DMS79 treated with DMSO at 0.1 percent for 48 hours (cell line): ENCODE data around the gene ZNRD2.

Experiments
- DNase-seq: peaks from one replicate; lab custom pipeline; 2025; lab: John Stamatoyannopoulos, UW

The ZNRD2 gene

DNA sequence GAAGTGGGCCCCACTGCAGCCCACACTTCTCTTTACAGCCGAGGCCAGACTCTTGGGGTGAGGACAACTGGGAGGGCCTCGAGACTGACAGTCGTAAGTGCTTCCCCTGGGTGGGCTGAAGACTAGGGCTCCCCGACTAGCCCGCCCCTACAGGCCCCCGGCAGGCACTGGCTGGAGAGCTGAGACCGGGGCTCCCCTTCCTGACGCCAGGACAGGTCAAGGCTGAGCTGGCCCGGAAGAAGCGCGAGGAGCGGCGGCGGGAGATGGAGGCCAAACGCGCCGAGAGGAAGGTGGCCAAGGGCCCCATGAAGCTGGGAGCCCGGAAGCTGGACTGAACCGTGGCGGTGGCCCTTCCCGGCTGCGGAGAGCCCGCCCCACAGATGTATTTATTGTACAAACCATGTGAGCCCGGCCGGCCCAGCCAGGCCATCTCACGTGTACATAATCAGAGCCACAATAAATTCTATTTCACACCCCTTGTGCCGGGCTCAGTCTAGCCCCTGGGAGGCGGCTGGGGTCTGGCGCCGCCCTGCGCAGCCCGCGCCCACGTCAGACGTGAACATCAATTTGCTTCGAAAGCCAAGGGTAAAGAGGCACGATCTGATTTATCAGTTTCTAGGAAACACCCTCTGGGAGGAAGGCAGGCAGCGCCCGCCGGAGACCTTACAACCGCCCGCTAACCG, 31.9 kb upstream of the ZNRD2 start:
- no peak for DNase-seq

GRCh38 chr11:65538915-65539743, 31.1 kb upstream of the ZNRD2 start:
- DNase-seq: no peak

- DNase-seq: no peak
Measured at GRCh38 chr11:65539744-65540289, 30.5 kb upstream of the ZNRD2 start.

GRCh38 chr11:65540290-65541092, 29.8 kb upstream of the ZNRD2 start:
- DNase-seq: peak; percentile 29

GRCh38 chr11:65541093-65541982, 28.9 kb upstream of the ZNRD2 start:
- no peak for DNase-seq

DNA sequence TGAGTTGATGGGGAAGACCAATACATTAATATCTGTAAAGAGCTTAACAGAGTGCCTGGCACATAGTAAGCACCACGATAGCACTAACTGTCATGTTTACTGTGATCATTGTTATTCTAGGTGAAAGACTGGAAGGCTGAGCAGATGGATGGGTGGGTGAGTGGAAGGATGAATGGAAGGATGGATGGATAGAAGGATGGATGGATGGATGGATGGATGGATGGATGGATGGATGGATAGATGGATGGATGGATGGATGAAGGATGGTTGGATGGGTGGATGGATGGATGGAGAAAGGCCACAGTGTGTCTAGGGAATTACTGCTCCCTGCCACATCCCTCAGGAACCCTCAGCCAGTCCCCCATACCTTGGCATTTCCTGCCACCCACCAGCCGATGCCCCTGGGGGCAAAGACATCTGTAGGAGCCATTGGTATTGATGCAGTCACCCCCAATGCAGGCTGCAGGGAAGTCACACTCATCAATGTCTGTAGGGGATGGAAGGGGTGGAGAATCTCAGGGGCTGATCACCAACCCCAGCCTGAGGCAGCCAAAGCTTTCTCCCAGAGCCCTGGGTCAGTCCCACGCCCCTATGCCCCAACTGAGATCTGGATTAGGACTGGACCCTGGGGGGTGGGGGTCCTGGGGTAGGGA, 27.4 kb upstream of the ZNRD2 start:
- DNase-seq: no peak

GRCh38 chr11:65545853-65546216, 24.4 kb upstream of the ZNRD2 start:
- no peak for DNase-seq

GRCh38 chr11:65546217-65546958, 23.9 kb upstream of the ZNRD2 start:
- DNase-seq: peak; percentile 83

DNA sequence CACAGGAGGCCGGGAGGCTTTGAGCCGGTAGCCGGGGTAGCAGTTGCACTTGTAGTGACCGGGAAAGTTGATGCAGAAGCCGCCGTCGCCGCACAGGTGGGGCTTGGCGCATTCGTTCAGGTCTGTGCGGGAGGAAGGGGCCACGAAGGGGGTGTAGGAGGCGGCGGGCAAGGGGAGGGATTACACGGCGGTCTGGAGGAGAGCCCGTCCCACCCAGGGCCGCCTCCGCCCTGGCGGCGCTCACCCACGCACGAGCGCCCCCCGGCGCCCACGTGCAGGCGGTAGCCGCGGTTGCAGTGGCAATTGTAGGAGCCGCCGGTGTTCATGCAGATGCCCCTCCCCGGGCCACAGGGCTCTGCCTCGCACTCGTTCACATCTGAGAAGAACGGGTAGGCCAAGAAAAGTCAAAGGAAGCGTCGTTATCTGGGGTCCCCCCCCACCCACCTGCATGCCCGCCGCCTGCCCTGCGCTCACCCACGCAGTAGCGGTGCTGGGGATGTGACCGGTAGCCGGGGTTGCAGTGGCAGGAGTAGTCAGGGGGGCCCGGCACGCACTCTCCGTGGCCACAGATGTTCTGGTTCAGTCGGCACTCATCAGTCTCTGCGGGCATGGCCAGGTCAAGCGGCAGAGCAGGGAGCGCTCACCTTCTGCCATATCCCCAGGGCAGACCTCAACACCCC, 22.7 kb upstream of the ZNRD2 start:
- DNase-seq: no peak

DNA sequence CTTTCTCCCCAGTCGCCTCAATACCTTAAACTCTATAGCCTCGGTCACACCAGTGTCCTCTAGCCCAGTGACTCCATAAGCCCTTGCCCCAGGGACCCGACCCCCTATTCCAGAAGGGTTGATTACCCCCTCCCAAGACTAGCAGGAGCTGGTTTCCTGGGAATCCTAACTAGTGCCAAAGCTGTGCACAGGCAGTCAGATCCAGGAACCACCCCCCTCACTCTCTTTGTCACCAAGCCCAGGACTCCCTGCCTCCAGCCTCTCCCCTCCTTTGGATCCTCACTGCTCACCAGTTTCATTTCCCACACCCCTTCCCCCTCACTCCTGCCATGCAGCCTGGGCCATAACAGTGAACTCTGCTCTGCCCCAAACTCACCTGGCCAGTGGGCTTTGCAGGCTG, 21.9 kb upstream of the ZNRD2 start:
- no peak for DNase-seq

- no peak for DNase-seq
Measured at GRCh38 chr11:65549096-65549495, 21.2 kb upstream of the ZNRD2 start.

DNA sequence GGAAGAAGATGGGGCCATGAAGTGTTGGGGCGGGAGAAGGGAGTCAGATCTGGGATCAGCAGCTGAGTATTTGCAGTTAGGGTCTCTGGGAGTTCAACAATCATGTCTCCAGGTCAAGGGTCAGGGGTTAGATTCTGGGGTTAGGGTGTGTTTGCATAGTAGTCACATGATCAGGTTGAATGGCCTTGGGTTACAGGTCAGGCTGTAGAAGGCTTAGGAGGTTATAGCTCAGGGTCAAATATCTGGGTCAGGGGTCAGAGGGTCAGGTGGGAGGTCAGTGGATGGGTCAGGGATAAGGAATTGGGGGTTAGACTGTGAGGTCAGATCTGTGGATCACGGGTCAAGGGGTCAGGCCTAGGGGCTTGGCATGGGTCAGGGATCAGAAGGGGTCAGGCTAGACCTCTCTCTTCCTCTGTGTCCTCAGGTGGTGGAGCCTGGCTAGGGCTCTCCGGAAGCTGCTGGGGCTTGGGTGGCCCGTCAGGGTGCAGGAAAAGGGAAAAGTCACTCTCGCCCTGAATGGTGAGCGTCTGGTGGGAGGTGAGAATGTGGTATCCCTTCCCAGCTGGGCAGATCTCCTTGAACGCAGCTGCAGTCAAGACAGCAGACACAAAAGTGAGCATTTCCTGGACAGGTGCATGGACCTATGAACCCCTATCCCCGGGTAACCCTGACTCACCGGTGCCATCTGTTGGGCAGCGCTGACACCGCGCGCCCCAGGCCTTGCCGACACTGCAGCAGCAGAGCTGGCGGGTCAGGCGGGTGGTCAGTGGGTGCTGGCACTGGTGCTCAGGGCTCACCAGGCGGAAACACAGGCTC, 18.5 kb upstream of the ZNRD2 start:
- peak; percentile 67 for DNase-seq

DNA sequence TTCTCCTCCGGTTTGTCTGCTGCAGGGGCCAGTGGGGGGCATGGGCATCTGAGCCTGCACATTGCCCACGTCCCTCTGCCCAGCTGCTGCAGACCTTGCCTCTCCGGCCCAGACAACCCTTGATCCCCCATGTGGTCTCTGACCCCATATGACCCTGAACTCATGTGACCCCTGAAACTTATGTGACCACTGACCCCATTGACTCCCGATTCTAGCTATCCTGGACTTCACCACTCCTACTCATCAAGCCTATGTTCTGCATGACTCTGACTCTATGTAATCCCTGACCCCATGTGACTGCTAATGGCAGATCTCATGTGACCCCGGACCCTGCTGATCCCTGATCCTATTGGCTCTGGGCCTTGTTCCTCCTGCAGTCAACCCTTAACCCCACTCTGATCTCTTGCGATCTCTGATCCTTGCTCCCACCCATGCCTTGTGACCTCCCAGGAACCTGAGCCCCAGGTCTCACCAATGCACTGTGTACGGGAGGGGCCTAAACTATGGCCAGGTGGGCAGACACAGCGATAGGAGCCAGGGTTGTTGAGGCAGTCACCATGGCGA, 17.8 kb upstream of the ZNRD2 start:
- peak; percentile 40 for DNase-seq

DNA sequence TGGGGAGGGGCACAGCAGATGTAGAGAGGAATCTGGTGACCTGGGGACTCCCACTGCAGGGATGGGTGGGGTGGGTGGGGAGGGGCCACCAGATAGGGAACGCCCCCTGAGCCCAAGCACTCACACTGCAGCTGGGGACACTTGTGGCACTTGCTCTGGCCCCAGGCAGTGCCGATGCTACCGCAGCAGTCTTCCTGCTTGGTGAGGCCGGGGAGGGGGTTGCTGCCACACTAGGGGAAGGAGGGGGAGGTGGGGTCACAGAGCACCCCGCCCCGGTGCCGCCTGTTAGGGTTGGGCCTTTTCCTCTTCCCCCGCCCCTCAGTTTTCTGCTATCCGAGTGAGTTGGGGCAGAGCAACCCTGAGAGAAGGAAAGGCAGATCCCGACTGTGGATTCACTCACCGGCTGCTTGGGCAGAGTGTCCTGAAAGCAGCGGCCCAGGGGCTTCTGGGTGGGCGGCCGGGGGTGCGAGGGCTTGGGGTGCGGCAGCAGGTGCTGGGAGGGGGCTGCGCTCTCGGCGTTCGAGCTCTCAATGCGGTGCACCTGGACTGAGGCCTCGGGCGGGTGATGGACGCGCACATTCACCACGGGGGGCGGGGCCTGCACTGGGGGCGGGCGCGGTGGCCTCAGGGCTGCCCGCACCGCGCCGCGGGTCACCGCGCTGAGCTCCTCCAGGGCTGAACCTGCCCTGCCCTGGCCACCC, 16.8 kb upstream of the ZNRD2 start:
- peak; percentile 31 for DNase-seq

GRCh38 chr11:65554057-65554818, 16.0 kb upstream of the ZNRD2 start:
- DNase-seq: no peak

GRCh38 chr11:65554842-65555430, 15.3 kb upstream of the ZNRD2 start:
- no peak for DNase-seq
